ENCODE measurements around the gene CD68.
A peak's percentile ranks its signal among the peaks of the same experiment; 100 is the strongest.
"Not testable (repeated sequence)": the region's sequence is repeated elsewhere in the genome, so short reads cannot be mapped to it uniquely, and the experiment has no call there.

CD68 gene

DNA sequence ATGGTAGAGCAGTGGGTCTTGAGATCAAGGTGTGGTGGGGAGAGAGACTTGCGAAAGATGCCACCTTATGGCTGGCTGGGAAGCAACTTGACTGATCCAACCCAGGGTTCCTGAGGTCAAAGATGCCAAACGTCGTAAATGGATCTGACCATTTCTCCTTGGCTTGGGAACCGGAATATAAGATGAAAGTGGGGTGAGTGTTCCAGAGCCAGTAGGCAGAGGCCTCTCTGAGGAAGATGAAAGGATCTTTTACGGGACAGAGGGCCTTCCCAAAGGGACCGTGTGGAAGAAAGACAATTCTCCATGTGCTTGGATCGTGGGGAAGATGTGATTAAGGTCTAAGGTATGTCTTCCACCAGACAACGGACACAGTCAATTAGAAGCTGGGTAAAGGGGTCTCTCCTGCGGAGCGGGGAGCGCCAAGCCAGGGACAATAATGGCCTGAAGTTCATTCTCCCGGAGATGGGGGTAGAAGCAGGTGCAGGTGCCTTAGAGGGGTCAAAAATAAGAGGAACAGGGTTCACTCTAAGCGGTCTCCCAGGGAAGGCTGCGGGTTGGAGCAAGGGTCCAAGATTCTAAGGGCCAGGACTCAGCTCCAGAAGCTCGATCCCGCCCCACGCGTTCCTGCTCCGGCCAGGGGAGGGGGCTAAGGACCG is 34.5 kb downstream of the CD68 start:
- DNase-seq (ENCODE audit: low read depth) = no peak

DNA sequence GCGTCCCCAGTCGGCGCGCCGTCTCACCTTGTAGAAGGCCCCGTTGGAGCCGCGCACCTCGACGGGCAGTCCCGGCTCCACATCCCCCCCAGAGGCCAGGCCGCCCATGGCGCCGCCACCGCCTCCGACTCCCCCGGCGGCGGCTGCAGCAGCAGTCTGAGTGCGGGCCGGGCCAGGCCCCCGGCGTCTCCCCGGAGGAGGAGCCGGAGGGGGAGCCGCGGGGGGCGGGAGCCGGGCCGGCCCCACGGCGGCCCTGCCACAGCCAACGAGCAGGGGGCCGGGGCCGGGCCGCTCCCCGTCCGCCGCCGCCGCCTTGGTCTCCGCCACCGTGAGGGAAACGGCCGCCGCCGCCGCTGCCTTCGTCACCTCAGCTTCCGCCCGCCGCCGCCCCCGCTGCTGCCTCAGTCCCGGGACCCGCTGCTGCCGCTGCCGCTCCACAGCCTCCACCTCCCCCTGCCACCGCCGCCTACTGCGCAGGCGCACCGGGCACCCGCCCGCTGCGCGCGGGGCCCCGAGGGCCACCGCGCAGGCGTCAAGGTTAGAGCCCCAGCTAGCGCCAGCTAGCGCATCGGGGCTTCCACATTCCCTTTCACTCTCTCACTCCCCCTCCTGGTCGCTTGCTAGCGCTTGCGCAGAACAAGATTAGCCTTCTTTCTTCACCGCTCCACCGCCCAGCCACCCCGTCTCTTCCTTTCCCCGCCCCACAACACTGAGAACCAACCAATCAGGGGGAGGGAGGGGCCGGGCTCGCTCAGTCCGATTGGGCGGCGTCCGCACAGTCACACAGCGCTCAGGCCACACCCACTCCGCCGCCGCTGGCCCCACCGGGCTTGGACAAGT is 35.2 kb downstream of the CD68 start, which contains the start of gene FXR2:
Gene FXR2 (minus strand): TSS at position 473 of the 840 bp plus-strand sequence. CDS start 365 bp downstream, at position 108.
- DNase-seq (ENCODE audit: low read depth) = peak; percentile 98

DNA sequence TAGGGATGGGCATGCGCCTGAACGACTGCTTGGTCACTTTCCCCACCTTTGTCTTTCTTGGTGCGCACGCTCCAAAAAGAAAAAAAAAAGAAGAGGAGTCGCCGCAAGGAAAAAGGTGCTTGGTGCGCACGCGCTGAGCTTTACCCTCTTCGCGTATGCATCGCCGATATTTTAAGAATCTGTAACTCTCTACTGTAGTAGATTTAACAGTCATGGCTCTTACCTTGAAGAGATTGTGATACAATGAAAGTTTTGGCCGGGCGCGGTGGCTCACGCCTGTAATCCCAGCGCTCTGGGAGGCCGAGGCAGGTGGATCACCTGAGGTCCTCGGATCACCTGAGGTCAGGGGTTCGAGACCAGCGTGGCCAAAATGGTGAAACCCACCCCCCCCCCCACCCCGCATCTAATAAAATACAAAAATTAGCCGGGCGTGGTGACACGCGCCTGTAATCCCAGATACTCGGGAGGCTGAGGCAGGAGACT is 35.9 kb downstream of the CD68 start:
- no peak for DNase-seq (ENCODE audit: low read depth)

DNA sequence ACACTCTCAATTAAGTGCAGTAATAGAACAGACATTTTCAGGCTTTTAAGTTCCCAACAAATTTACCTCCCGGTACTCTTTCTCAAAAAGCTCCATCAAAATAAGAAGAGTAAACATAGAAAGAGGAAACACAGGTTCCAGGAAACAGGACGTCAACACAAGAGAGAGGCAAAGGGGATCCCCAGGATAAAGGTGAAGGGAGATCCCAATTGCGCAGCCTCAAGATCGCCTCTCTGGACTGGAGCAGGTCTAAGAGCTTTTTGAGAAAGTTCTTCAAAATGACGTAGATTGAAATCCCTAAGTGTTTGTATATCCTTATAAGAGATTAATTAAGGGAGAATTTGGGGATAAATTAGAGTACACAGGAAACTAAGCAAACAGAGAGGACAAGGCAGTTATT is 39.2 kb downstream of the CD68 start:
- DNase-seq (ENCODE audit: low read depth) = no peak

DNA sequence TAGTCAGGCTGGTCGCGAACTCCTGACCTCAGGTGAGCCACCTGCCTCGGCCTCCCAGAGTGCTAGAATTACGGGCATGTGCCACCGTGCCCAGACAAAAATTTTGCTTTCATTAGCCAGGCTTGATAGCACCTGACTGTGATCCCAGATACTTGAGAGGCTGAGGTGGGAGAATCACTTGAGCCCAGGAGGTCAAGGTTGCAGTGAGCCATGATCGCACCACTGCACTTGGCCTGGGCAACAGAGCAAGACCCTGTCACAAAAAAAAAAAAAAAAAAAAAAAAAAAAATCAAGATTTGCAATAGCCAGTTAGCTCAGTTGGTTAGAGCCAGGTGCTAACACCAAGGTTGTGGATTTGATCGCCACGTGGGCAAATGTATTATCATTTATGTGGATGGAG is 41.4 kb downstream of the CD68 start:
- no peak for DNase-seq (ENCODE audit: low read depth)

DNA sequence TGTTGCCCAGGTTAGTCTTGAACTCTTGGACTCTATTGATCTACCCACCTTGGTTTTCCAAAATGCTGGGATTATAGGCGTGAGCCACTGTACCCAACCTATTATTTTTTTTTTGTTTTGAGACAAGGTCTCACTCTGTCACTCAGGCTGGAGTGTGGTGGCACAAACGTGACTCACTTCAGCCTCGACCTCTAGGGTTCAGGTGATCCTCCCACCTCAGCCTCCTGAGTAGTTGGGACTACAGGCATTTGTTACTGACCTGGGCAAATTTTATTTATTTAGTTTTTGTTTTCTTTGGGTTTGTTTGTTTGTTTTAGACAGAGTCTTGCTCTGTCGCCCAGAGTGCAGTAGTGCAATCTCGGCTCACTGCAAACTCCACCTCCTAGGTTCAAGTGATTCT is 44.2 kb downstream of the CD68 start:
- no peak for DNase-seq (ENCODE audit: low read depth)

DNA sequence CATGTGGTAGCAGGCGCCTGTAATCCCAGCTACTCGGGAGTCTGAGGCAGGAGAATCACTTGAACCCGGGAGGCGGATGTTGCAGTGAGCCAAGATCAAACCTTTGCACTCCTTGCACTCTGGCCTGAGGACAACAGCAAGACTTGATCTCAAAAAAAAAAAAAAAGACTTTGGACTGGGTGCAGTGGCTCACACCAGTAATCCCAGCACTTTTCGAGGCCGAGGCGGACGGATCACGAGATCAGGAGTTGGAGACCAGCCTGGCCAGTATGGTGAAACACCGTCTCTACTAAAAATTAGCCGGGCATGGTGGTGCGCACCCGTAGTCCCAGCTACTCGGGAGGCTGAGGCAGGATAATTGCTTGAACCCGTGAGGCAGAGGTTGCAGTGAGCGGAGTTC is 46.3 kb downstream of the CD68 start:
- not testable (repeated sequence) for DNase-seq (ENCODE audit: low read depth)

DNA sequence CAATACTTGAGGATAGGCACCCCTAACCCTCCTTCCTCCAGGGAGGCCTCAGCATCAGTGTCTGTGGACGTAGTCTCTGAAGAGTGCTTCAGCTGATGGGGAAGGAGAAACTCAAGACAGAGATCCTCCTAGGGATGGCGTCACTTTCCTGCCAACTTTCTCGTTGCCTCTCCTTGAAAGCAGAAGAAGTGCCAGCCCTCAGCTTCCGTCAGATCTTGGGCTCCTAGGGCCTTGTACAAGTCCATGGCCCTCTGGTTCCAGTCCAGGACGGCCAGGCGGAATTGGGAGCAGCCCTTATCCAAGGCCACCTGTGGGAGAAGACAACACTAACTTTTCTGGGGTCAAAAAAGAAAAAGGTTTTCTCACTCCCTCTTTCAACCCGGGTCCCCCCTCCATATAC is 46.9 kb downstream of the CD68 start:
- no peak for DNase-seq (ENCODE audit: low read depth)

DNA sequence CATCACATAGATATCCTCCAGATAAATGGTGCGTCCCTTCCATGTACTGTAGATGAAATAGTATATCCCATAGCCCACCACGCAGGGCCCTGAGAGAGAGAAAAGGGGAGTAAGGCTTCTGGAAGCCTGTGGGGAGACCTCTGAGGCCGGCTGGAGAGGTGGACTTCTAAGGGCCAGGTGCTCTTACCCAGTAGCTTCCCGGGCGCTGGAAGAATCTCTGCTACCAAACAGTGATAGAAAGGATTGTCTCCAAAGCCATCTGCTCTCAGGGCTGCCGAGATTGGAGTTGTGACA is 47.5 kb downstream of the CD68 start:
- DNase-seq (ENCODE audit: low read depth) = no peak

DNA sequence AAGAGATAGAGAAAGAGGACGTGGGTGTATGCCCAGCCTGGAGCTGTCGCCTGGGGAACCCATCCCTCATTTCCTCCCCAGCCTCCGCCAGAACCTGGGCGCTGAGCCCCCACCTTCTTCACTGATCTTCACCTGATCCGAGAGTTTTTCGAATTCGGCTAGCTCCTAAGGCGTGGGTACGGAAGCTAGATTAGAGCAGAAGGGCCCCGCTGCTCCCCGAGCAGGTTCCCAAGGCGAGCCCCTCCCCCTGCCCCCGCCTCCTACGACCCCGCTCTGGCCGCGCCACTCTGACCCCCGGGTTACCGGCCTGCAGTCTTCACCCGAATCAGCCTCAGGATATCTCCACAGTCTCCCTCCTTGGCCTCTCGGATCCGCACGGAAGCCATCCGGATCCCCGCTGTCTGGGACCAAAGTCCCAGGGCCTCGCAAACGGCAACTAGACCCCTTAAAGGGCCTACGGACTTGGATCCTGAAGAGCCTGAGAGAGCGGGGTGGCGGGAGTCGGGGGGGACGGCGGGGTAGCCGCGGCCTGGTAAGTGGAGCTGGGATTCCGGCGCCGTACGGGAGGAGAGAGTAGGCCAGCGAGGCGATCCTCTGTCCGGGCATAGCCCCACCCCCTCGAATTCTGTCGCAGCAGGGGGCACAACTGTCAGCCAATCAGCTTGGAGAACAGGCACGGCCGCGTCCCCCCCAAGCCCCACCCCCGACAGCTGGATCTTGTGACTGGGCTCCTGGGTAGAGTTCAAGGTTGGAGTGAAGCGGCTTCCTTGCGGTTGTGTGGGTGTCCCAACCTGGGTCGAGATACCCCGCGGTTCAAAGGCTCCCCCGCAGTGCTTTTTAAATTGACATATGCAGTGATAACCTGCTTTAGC is 48.0 kb downstream of the CD68 start, which contains the start of gene SAT2:
Gene SAT2 (minus strand): TSS at position 572 of the 872 bp plus-strand sequence. CDS start 186 bp downstream, at position 386.
- DNase-seq (ENCODE audit: low read depth) = peak; percentile 72

DNA sequence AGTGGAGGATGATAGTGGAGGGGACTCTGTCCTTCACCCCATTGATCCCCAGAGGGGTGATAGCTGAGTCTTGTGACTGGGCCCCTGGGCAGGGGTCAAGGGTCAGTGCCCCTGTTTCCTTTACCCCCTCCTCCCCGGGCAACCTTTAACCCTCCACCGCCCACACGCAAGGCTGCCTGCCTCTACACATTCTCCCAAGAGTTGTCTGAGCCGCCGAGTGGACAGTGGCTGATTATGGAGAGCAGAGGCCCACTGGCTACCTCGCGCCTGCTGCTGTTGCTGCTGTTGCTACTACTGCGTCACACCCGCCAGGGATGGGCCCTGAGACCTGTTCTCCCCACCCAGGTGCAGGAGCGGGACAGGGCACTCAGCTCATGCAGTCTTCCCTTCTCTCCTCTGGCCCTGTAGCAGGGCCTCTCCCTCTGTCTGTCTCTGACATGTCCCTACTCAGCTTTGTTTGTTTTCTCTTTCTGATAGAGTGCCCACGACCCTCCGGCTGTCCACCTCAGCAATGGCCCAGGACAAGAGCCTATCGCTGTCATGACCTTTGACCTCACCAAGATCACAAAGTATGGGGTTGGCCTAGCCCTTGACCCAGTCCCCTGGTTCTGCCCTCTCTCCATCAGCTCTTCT is 50.6 kb downstream of the CD68 start, which contains the start of gene SHBG:
Gene SHBG (plus strand): TSS at position 197 of the 633 bp plus-strand sequence. CDS start 38 bp downstream, at position 235.
- no peak for DNase-seq (ENCODE audit: low read depth)
